ENCODE results near the gene GAS7.
A peak's percentile ranks its signal among the peaks of the same experiment; 100 is the strongest.

GAS7 gene

DNA sequence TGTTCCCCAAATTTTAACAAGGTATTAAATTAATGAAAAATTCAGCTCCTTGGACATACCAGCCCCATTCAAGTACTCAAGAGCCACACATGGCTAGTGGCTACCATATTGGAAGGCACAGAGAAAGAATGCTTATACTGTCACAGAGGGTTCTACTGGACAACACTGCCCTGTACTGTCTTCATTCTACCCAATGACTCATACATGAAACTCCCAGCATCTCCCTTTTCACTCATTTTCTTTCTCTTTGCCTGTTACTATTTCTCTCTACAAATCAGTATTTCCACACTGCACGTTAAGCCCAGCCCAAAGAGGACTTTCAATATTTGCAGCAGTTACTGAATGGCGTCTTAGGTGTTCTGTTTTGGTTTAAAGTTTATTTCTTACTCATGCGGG, 221.2 kb downstream of the GAS7 start:
- no peak overlapping the region for H3K4me3 ChIP-seq (ENCODE audit: low read depth, low read length)
- TF ChIP-seq, protein P1, sequence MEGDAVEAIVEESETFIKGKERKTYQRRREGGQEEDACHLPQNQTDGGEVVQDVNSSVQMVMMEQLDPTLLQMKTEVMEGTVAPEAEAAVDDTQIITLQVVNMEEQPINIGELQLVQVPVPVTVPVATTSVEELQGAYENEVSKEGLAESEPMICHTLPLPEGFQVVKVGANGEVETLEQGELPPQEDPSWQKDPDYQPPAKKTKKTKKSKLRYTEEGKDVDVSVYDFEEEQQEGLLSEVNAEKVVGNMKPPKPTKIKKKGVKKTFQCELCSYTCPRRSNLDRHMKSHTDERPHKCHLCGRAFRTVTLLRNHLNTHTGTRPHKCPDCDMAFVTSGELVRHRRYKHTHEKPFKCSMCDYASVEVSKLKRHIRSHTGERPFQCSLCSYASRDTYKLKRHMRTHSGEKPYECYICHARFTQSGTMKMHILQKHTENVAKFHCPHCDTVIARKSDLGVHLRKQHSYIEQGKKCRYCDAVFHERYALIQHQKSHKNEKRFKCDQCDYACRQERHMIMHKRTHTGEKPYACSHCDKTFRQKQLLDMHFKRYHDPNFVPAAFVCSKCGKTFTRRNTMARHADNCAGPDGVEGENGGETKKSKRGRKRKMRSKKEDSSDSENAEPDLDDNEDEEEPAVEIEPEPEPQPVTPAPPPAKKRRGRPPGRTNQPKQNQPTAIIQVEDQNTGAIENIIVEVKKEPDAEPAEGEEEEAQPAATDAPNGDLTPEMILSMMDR (IDR thresholded peaks at IDR 0.05; ENCODE audit: low read depth, low read length): no peak
- no peak overlapping the region for H3K27ac ChIP-seq
- no peaks in the 10 kb centered on the region for H3K27me3 ChIP-seq (ENCODE audit: insufficient read depth, low read depth, severe bottlenecking)
- no peaks in the 10 kb centered on the region for H3K36me3 ChIP-seq
- no peaks in the 10 kb centered on the region for H3K9me3 ChIP-seq (ENCODE audit: severe bottlenecking)
- no peak for DNase-seq

GRCh38 chr17:9976283-9977179, 221.9 kb downstream of the GAS7 start:
- Histone ChIP-seq H3K4me3 (ENCODE audit: low read depth, low read length) (no peak overlapping the region), H3K27me3 (ENCODE audit: insufficient read depth, low read depth, severe bottlenecking) (no peaks in the 10 kb centered on the region), H3K9me3 (ENCODE audit: severe bottlenecking) (no peaks in the 10 kb centered on the region), H3K27ac (no peak overlapping the region), H3K36me3 (no peaks in the 10 kb centered on the region)
- DNase-seq: no peak
- TF ChIP-seq, protein P1 (IDR thresholded peaks at IDR 0.05; ENCODE audit: low read depth, low read length): no peak

DNA sequence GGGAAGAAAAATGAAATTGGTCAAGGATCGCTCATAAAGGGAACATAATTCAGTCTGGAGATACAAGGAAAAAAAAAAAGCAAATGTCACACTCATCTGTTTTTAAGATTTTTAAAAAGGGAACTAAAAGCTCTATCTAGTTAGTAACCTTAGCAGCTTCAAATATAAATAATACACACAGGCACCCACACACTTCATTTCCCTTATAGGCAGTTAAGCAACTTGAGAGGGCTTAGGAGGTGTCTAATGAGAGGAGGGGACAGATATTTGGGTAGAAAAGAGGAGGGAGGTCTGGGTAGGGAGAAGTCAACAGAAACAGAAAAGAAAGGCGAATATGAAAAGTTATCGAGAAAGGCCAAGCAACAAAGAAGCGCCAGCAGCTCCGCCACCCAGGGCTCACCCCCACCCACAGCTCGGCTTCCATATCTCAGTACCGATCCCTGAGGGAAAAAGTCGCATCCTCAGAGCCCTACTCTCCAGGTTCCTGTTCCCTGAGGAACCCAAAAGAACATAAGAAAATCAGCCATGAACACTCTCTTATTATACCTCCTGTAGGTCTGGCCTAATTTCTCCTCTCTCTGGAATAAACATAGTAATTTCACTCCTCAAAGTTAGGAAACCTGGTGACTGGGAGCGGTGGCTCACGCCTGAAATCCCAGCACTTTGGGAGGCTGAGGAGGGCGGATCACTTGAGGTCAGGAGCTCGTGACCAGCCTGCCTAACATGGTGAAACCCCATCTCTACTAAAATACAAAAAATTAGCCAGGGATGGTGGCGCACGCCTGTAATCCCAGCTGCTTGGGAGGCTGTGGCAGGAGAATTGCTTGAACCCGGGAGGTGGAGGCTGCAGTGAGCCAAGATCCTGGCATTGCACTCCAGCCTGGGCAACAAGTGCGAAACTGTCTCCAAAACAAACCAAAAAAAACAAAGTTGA, 223.7 kb downstream of the GAS7 start:
- Histone ChIP-seq H3K27ac (no peak overlapping the region), H3K9me3 (ENCODE audit: severe bottlenecking) (no peaks in the 10 kb centered on the region), H3K27me3 (ENCODE audit: insufficient read depth, low read depth, severe bottlenecking) (no peaks in the 10 kb centered on the region), H3K4me3 (ENCODE audit: low read depth, low read length) (no peak overlapping the region), H3K36me3 (no peaks in the 10 kb centered on the region)
- DNase-seq: no peak
- TF ChIP-seq, protein P1 (IDR thresholded peaks at IDR 0.05; ENCODE audit: low read depth, low read length): no peak

DNA sequence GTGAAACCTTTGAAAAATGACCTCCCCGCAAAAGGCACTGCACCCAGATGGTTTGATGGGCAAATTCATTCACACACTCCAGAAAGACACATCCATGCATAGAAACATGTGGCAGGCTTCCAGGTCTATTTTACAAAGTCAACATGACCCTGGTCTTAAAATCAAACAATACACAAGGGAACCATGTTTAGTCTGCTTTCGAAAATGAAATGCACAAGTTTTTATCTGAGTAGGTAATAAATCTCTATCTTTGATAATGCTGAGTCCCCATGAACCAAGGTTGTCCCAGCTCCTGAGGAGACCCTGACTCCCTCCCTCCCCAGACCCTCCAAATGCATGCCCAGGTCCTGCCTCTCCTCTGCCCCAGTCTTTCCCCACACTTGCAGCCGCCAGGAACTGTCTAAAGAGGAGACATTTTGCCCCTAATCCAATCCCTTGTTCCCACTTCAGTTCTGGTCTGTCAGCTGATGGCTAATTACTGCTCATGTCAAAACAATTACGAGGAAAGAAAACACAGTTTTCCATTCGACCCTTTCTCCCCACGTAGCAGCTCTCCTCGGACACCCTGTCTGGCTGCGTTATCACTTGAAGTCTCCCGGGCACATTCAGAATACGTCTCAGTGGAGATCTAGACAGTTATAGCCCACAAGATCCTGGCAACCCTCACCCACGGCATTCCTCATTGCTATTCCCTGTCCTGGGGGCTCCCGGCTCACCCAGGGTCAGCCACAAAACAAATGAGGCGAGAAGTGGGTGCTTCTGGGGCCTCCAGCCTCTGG, 224.5 kb downstream of the GAS7 start:
- Histone ChIP-seq H3K9me3 (ENCODE audit: severe bottlenecking) (no peaks in the 10 kb centered on the region), H3K4me3 (ENCODE audit: low read depth, low read length) (no peak overlapping the region), H3K36me3 (no peaks in the 10 kb centered on the region), H3K27me3 (ENCODE audit: insufficient read depth, low read depth, severe bottlenecking) (no peaks in the 10 kb centered on the region), H3K27ac (no peak overlapping the region)
- TF ChIP-seq, protein P1 (IDR thresholded peaks at IDR 0.05; ENCODE audit: low read depth, low read length): no peak
- no peak for DNase-seq

DNA sequence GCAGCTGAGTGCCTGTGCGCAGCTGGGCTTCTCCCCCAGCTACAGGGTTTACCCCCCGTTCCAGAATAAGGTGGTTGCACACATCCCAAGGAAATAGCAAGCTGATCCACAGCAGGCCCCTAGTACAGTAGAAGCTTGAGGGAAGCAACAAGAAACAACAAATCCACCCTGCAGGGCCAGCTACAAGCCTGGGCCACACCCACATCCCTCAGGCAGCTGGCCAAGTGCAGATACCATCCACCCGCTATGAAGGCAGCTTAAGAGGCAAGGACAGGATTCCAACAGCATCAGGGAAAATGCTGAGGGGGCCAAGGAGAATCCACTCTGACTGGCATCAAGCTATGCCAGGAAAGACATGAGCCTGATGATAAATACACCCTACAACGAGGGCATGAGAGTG, 226.4 kb downstream of the GAS7 start:
- H3K9me3 ChIP-seq (ENCODE audit: severe bottlenecking): no peaks in the 10 kb centered on the region
- TF ChIP-seq, protein P1 (IDR thresholded peaks at IDR 0.05; ENCODE audit: low read depth, low read length): no peak
- no peaks in the 10 kb centered on the region for H3K36me3 ChIP-seq
- DNase-seq: peak; percentile 31
- no peak overlapping the region for H3K27ac ChIP-seq
- no peak overlapping the region for H3K4me3 ChIP-seq (ENCODE audit: low read depth, low read length)
- no peaks in the 10 kb centered on the region for H3K27me3 ChIP-seq (ENCODE audit: insufficient read depth, low read depth, severe bottlenecking)
